Esophagus mucosa (tissue), 1 donor: Measurements from ENCODE around the gene SOWAHD. TPM values are rescaled to one million over a fixed set of nuclear protein-coding genes. Genes with fewer than 3 reads are reported as not detected.
A peak's percentile ranks its signal among the peaks of the same experiment; 100 is the strongest.
"Not testable (repeated sequence)": the region's sequence is repeated elsewhere in the genome, so short reads cannot be mapped to it uniquely, and the experiment has no call there.

Experiments
- ATAC-seq: fragments of 200-7000 bp; cut with Tn5 transposase; one replicate; pipeline ENCODE4 v1.9.1; 2020
- total RNA-seq: library from RNA; stranded (reverse); gene quantifications from one replicate; pipeline ENCODE4 v1.2.4, GENCODE V29; 2023
- donor health status: DM: yes; HTN: yes; CAD: no.

Gene SOWAHD, protein sequence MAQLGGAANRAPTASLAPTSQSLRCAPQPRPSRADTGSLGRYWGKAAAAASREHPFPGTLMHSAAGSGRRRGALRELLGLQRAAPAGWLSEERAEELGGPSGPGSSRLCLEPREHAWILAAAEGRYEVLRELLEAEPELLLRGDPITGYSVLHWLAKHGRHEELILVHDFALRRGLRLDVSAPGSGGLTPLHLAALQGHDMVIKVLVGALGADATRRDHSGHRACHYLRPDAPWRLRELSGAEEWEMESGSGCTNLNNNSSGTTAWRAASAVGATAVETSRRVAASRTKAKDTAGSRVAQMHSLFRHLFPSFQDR
- total RNA-seq, result not detected

DNA sequence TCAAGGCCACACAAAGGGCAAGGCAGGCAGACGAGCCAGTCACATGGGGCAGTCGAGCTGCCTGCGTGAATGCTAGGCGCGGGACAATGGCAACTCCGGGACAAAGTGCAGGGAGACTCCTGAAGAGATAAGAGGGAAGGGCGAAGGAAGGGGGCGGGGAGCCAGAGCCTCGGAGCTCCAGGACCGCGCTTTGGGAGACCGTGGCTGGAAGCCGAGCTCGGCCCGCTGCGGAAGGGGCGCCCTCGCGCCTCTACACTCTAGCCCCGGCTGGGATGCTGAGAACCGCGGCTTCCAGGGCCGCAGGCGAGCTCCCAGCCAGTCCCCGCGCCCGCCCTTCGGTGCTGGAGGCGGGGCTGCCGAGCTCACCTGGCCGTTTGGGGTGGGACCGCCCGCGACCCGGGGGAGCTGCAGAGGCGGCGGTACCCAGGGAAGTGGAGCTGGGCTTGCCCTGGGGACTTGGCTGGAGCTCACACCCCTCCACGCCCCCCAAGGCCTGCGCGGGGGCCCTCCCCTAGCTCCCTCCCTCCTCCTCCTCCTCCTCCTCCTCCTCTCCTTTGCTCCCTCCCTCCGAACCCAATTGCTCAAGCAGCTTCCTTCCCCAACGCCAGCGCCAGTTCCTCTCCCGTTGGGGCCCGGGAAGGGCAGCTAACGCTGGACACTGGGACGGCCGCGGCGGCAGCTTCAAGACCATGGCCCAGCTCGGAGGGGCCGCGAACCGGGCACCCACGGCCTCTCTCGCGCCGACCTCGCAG lies at the start of gene SOWAHD:
TSS of gene SOWAHD (plus strand) at position 610 of the 752 bp plus-strand sequence. CDS start at position 690, 80 bp downstream.
- ATAC-seq, result peak; percentile 47

- ATAC-seq, result no peak
Observed at GRCh38 chrX:119708936-119709335, 49.5 kb upstream of the SOWAHD start.

- ATAC-seq, result no peak
Observed at GRCh38 chrX:119709630-119710029, 48.8 kb upstream of the SOWAHD start.

DNA sequence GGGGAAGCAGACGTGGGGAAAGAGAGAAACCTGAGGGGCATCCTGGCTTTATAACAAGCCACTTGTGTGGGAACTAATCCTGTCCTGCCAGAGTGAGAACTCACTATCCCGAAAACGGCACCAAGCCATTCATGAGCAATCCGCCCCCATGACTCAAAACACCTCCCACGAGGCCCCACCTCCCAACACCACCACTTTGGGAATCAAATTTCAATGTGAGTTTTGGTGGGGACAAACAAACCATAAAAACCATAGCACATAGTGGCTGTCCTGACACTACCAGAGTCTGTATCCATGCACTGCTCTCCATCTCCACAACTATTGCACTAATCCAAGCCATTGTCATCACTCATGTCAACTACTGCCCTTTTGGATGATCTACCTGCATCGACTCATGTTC lies 36.9 kb upstream of the SOWAHD start:
- ATAC-seq, result no peak

DNA sequence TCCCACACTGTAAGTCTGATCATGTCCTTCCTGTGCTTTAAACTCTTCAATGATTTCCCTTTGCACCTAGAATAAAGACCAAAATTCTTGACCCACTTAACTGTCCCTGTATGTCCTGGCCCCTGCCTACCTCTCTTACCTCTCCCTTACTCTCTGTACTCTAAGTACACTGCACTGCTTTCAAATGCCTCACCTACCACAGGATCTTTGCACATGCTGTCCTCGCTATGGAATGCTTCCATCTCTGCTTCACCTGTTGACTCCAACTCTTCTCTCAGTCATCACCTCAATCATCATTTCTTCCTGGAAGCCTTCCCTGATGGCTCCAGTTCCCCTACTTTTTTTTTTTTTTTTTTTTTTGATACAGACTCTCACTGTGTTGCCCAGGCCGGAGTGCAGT lies 36.5 kb upstream of the SOWAHD start:
- no peak for ATAC-seq

DNA sequence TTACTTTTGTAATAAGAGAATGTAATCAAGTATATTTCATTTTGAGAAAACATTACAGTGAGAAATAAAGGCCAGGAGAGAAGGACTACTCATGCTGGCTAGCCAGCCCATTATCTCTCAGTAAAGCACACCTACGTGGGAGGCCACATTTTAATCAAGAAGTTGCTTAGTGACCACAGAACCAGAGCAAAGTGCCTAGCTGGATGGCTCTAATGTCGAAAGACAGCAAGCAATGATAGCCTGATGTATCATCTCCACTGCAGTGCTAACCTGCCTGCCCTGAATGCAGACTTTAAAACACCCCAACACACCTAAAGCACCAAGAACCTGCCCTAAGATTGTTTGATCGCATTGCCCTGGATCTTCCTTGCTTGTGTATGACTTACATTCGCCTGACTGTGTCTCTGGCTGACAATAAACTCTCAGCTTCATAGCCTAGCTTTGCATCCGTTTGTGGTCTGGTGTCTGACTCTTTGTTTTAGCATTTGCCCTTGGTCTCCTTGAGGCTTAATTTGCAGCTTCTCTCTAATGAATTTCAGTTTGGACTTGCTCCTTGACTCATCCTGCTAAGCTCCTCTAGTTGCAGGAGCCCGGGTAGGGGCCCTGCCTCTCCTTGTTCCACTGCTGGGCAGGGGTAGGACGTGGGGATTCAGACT lies 31.4 kb upstream of the SOWAHD start:
- no peak for ATAC-seq

GRCh38 chrX:119728487-119728886 lies 29.9 kb upstream of the SOWAHD start:
- ATAC-seq, result no peak

DNA sequence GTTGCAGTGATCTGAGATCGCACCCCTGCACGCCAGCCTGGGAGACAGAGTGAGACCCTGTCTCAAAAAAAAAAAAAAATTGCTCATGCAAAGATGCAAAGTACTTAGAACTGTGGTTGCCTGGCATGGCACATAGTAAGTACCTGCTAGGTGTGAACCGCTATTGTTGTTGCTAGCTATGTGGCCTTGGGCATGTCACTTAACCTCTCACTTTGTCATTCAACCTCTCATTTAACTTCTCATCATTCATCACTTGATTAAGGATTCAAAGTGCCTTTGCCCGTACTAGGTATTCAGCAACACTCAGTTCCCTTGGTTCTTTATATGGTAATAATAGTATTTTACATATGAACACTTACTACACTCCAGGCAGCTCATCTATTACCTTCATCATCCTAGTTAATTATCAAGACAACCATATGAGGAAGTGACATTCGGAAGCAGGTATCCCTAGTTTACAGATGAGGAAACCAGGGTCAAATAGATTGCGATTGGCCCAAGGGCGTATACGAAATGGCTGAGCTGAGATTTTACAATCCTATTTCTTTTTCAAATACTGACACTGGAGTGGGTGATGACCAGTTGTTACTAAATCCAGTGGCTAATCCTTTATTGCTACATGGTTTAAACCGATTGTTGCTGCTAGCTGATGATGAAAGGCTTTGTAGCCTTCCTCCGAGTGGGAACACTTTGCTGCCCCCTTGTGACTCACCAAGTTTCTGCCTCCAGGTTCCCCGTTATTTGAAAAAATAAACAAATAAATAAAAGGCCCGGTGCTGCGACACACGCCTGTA lies 28.8 kb upstream of the SOWAHD start:
- ATAC-seq, result peak; percentile 51

DNA sequence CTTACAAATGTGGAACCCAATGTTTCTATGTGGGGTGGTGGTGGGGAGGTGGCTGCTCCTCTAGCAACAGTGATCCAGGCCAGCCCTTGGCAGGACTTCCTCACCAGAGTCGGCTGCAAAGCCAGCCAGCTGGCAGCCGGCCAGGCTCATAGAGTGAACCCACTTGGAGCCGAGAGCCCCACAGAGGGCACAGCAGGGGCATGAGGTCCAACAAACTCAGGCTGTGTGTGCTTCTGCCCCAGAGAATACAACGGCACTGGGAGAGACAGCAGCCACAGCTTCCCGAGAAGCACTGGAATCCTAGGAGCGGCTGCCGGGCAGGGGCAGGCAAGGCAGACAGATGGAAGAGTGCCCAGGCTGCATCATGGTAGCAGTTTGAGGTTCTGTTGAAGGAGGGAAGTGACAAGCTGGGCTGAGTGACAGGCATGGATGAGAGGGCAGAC lies 23.5 kb upstream of the SOWAHD start:
- no peak for ATAC-seq

- ATAC-seq, result no peak
Observed at GRCh38 chrX:119735467-119735866, 22.9 kb upstream of the SOWAHD start.

DNA sequence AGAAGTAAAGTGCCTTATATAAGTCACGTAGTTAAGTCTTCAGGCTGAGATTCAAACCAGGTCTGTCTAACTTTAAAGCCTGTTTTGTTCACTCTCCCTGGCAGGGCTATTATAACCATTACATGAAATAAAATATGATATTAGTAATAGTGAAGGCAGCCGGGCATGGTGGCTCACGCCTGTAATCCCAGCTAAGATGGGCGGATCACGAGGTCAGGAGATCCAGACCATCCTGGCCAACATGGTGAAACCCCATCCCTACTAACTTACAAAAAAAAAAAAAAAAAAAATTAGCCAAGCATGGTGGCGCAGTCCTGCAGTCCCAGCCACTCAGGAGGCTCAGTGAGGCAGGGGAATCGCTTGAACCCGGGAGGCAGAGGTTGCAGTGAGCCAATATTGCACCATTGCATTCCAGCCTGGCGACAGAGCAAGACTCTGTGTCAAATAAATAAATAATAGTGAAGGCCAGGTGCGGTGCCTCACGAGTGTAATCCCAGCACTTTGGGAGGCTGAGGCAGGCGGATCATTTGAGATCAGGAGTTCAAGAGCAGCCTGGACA lies 22.1 kb upstream of the SOWAHD start:
- no peak for ATAC-seq

- no peak for ATAC-seq
Observed at GRCh38 chrX:119738742-119739141, 19.6 kb upstream of the SOWAHD start.

- ATAC-seq, result no peak
Observed at GRCh38 chrX:119745283-119745848, 13.0 kb upstream of the SOWAHD start.

- ATAC-seq, result not testable (repeated sequence)
Observed at GRCh38 chrX:119750131-119750530, 8.3 kb upstream of the SOWAHD start.

GRCh38 chrX:119750751-119751150 lies 7.6 kb upstream of the SOWAHD start:
- not testable (repeated sequence) for ATAC-seq

DNA sequence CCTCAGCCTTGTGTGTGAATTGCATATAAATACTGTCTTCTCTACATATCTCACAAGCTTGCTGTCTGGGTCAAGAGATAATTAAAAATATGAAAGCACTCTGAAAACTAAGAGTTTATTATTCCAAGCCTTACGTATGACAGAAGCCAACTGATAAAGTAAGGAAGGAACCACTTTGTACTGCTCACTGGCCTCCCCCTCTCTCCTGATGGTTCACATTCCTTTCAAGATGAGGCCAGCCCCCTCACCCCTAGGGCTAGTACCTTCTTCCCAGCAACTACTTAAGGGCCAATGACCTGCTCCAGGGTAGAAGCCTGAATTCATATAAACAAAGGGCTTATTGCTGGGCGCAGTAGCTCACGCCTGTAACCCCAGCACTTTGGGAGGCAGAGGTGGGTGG lies 5.4 kb upstream of the SOWAHD start:
- ATAC-seq, result no peak

DNA sequence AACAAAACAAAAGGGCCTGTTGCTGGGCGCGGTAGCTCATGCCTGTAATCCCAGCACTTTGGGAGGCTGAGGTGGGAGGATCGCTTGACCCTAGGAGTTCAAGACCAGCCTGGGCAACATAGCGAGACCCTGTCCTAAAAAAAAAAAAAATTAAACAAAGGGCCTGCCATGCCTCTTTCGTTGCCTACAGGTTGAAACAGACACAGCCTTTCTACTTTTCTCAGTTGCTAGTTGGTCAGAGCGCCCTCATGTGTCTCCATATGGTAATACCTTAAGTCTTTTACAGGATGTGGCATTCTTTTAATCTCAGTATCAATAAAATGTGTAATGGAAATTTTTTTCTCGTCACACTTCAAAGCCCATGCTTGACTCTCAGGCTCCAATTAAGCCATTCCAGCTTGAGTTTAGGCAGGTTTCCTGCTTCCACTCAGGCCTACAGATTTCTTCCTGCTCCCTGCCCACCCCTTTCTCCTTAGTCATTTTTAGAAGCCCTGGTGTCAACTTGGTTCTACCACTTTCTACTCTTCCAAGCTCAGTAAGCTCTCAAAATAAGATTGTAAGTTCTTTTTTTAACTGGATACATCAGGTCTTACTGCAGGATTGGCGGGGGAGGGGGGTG lies 4.6 kb upstream of the SOWAHD start:
- ATAC-seq, result peak; percentile 40

DNA sequence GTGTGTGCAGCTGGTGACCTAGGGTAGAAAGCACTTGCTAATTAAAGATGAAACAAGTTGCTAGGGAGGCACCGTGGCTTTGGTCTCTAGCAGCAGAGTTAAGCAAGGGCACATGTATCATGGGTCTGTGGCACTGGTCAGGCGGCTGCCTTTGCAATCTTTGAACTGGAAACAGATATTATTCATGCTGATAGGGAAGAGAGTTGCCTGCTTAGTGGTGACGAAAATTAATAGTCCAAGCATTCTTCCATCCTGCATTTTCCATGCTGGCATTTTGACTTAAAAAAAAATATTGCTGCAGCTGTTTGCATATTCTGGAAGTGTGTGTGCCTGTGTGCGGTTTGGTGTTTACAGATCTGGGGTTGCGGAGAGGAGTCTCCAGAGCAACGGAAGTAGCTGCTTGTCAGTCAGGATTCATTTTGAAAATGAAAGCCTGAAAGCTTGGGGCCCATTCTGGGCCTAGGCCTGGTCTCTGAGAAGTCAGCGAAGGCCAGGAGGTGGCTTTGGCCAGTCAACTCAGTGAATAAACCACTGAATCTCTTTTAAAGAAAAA lies 2.3 kb upstream of the SOWAHD start:
- ATAC-seq, result no peak

- ATAC-seq, result no peak
Observed at GRCh38 chrX:119756926-119757635, 1.3 kb upstream of the SOWAHD start.

DNA sequence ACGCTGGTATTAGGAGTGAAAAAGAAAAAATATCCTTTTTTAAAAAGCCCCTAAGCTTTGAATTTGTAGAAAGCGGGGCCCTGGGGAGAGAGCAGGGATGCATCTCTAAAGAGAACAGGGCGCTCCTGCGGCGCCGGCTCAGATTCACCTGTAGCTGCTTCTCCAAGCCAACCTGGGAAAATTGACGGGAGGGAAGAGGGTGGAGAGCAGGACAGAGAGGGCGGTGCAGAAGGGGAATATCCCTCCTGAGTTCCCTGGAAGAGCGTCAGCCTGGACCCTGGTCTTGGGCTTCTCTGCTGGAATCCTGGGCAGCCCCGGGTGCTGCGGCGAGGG lies 776 bp upstream of the SOWAHD start:
- ATAC-seq, result no peak
